NCI-H510A treated with DMSO at 0.1 percent for 48 hours (cell line): Measurements from ENCODE around the gene ADCY2.

ENCODE experiments used
- DNase-seq: peaks from one replicate; lab custom pipeline; 2025; lab: John Stamatoyannopoulos, UW

Gene ADCY2

DNA sequence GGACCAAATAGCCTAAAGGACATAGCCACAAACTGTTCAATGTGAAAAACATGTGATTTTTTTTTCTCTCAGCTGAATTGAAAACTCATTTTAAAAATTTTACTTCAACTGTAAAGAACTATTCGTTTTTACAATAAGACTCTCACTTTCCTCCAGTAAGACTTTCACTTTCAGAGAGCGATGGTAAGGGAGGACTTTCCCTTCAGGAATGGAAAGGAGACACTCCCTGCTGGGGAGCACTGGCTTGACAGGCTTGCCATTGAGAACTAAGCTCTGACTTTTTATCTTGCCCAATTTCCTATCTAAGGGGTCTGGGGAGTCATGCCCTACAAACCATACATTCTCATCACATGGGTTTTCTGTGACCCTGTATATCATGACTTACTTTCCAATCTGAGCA lies 268.3 kb downstream of the ADCY2 start:
- no peak for DNase-seq

DNA sequence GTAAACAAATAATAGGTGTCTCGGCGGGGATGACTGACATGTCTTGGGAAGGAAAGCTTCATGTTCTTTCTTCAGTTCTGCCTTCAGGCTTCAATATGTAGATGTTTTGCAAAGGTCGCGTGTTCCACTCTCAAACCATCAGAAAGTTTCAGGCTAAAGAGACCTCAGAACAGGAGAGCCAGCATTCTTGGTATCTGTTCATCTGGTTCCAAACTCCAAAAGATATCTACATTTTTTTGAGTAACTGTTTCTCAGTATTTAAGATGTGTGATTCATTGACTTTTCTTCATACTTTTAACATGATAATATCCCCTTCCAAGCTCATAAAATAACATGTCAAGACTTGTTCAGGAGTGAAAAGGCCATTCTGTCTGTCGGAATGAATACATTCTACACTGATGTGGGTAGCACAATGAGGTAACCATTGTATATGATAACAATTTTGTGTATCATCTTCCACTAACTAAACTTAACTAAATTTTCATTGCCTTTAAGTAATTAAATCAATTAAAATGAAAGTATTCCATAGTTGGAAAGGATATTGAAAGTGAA lies 271.4 kb downstream of the ADCY2 start:
- DNase-seq = no peak

DNA sequence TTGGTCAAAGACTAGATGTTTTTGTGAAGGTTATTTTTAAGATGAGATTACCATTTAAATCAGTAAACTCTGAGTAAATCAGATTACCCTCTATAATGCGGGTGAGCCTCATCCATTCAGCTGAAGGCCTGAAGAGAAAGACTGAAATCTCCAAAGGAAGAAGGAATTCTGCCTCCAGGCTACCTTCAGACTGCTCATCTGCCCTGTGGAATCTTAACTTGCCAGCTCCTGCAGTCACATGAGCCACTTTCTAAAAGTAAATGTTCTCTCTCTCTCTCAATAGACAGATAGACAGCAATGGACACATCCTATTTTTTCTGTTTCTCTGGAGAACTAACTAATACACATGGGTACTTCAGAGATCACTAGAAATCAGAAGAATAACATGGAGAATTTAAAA lies 272.2 kb downstream of the ADCY2 start:
- no peak for DNase-seq

DNA sequence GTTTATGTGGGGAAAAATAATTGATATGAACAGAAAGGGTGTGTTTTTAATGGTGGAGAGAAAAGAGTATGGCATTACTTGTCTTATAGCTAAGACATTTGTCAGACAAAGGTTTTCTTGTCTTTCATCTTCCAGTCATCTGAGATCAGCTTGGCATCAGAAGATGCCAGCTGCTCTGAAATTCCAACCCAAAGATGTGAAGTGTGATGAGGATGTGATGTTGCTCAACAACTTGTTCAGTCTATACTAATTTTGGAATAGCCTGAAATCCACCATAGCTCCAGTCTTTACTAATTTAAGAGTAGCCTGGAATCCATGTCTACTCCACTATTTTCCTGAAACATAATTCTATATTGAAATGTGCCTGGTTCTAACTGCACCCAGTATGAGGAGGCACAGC lies 272.7 kb downstream of the ADCY2 start:
- no peak for DNase-seq

DNA sequence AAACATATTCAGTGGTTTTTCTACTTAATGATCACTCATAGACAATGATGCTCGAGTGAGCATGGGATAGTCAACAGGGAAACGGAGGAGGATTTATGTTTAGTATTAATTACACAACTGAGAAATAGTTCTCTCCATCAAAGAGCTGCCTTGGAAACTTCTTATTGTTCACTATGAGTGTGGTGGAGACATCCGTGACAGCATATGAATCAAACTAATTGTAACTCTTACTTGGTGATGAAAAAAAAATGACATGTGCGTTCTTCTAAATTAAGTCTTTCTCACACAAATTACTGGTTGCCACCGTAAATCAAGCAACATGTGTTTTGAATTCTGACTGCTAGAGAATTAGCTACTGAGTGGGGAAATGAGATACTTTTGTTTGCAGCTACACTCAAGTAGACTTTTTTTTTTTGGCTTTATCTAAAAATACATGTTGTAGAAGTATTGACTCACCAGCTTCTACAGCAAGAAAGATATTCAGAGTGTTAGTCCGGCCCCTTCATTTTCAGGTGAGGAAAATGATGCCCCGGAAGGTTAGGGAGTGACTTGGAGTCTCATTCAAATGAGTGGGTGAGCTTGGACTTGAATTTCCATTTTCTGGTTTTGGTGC lies 275.5 kb downstream of the ADCY2 start:
- no peak for DNase-seq

DNA sequence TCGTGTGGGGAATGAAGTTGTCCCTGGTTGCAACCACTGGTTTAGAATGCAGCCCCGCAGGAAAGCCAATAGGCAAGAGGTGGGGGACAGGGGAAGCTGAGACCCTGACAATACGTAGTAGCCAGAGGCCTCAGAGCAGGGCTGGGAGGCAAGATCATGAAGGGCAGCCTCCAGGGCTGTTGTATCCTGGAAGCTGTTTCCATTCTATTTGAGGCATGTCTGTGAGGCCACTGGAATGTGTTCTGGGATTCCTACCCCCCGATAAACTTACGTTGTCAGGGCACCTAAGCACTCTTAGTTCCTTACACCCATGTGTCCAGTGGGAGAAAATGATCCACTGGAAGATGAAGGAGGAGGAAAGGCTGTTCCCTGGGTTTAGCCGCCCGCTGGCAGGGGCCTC lies 277.7 kb downstream of the ADCY2 start:
- no peak for DNase-seq

DNA sequence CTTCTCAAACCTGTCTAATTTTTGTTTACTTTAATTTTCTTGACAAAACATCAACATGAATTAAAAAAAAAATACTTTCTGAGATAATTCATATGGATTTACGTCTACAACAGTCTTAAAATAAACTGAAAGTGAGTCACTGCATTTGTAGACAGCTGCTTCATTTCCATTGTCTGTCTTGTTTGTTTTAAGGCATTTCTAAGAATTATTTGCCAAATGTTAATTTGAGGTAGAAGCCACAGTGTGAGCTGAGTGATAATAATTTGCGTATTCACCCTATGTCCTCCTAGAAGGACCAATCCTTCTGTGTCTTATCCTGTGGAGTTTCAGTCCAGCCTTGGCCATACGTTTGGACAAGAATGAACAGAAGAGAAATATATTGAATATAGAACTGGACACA lies 280.5 kb downstream of the ADCY2 start:
- DNase-seq = no peak

DNA sequence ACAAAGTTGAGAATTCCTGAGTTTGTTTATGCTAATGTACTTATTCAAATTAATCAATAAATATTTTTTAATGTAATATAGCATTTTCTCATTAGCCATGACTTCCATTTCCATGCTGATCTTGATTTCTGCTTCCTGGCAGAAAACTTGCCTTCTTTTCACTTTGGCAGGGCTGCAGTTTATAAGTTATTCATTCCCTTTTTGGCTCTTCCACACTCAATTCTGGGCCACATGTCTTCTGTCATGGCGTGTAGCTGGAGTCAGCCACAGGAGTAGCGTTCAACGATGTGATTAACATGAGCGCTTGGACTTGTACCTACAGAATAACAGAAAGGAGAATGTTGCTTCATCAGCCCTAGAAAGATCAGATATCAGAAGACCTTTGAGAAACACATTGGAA lies 282.1 kb downstream of the ADCY2 start:
- peak; percentile 14 for DNase-seq

DNA sequence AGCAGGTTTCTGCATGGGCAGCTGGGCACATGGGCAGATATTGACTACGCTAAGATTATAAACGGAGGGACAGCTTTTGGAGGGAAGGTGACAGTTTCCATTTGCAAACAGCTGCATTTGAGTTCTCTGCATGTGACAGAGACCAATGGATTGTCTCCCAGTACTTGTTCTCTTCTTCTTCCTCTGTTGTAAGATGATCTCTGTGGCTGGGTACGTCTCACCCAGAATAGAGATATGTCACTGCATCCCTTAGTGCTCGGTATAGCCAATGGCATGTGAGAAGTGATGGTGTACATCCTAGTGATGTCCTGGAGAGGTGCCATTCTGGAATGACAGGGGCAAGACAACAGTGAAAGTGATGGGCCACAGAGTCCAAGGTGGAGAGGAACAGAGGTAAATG lies 283.7 kb downstream of the ADCY2 start:
- no peak for DNase-seq

DNA sequence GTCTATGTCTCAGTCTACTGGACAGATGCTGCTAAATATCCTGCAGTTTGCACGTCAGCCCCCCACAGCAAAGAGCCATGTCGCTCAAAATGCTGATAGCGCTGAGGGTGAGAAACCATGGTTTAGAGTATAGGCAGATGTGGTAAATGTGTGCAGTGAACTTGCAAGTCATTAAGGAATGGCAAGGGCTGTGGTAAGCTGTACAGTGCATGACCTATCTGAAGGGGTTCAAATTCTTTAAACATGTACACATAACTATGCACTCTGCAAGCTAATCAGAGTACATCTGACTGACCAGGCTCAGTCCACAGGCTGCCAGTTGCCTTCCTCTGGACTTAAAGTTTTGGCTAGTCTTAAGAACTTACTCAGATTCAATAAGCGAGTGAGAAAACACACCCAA lies 284.3 kb downstream of the ADCY2 start:
- DNase-seq = no peak

DNA sequence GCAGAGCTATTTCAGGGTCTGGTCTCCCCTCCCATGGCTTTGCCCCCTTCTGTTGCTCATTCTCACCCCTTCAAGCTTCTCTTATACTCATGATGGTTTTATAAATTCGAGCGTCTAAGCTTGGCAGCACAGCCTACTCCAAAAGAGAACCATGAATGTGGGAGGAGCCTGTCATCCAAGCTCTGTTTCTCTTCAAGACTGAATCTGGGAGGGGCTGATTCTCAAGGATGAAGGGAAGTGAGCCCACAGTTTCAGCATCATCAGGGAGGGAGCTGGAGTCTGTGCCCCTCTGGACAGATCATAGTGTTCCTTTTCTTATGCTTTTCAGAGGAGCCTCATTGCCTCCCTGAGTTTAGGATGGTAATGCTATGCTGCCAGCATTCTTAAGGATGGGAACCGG lies 286.4 kb downstream of the ADCY2 start:
- DNase-seq = no peak

DNA sequence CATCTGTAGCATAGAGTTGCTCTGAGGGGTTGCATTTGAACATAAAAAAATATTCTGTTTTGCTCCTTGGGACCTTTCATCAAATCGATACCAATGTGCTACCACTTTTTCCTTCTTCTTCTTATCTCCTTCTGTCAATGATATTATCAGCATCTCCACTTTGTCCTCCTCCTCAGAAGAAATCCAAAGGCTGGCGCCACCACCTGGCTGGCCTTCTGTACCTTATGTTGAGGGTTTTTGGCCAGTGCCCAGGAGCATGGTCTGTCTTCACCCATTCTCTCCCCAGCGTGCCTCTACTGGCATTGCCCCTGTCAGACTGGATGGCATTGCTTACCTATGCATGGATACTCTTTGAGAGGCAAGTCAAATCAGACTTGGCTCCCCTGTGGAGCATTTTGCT lies 287.8 kb downstream of the ADCY2 start:
- DNase-seq = no peak

DNA sequence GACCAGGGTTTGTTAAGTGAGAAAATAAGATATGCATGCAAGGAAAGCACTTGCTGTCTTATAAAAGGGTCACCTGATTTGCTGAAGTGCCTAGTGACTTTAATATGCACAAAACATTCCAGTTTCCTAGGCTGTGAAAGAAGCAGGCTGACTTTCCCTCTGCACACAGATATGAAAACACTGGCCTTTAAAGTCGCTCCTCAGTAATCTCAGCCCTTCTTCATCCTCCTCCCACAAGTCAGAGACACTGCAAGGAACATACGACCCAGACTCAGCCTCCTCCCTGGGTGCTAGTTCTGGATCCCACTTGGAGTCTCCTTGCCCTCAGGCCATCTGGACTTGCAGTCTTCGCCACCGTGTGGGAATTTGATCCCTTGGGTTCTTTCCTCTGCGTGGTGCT lies 288.9 kb downstream of the ADCY2 start:
- no peak for DNase-seq

DNA sequence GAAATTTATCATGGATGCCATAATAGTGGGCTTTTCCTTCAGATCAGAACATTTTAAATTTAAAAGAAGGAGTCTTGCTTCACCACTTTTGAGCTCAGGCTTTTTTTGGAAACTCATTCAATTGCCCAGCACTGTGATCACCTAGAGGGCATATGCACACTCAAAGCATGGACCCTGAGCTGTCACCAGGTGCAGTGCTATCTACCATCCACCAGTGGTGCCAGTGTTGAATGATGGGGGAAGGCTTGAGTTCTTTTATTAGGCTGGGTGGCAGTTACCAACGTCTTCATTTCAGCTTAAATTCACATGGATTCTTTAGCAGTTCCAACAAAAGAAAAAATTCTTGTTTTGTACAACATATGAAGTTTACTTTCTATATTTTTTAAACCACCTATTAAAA lies 290.9 kb downstream of the ADCY2 start:
- no peak for DNase-seq

DNA sequence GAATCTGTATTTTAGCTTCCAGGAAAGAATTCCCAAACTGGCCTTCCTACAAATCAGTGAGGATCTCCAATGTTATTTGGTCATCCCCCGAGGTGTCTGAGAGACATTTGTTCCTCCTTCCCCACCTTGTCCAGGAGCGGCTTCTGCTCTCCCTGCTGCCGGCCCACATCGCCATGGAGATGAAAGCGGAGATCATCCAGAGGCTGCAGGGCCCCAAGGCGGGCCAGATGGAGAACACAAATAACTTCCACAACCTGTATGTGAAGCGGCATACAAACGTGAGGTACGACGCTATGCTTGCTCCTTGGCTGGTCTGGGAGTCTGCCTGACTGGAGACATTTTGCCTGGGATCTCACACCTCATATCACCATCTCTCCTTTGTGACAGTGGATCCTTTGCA lies 294.6 kb downstream of the ADCY2 start:
- no peak for DNase-seq

DNA sequence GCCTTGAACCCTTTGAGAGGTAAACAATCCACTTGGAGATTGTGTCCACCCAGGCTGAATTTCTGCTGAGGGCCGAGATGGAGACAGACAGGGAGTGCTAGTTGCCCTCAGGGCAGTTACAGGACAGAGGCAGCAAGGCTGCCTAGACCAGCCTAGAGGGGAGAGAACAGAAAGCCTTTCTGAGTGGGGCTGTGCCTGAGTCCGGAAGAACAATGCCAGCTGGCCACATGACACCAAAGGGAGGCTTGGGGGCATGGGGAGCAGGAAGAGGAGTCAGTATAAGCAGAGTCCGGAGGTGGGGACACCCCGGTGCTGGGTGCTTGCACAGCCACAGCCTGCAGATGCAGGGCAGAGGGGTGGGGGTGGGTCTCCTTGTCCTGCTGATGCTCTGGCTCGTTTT lies 309.3 kb downstream of the ADCY2 start:
- no peak for DNase-seq

DNA sequence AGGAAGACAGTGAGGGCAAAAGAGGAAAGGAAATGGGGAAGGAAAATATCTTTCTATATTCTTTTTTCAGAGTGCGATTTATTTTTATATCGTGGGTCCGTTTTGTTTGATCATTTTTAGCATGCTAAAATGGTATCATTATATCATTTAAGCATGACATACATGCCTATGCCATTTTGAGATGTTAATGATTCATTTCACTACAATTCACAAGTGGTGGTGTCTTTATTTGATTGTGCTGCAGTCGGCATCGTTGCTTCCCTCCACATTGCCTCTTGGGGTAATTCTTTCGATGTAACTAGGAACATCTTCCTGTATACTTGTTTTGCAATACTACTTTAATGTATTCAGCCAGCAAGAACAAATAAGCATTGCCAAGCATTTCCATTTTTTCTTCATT lies 309.8 kb downstream of the ADCY2 start:
- no peak for DNase-seq

DNA sequence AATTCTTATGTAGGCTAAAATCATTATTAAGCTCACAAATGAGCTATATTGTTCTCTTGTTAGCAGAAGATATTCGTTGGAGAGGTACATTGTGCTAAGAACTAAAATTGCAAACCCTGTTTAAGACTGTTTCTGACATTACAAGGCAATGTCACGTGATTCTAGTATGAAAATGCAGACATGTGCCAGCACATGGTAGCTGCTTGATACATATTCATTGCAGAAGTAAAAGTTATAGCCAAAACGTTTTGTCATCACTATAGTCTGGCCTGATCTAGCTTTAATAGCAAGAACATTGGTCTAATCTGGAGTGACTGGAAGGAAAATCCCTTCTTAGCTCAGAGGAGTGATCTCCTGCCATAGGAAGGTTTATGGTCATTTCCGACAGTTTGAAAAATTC lies 310.3 kb downstream of the ADCY2 start:
- no peak for DNase-seq

DNA sequence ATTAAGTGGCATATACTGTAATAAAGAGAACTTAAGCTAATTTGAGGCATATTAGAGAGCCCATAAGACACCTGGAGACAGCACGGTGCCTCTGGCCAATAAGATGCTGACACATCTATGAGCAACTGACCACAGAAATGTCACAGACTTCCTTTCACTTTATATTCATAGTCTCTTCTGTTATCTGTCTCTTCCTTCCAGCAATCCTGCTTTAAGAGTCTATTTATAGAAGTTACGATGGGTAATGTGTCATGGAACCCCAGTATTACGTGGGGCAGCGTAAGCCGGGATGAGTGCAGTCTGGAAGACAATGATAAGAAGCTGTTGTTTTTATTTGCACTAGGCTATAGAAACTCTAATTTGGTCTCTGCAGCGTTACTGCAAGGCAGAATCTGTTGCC lies 318.2 kb downstream of the ADCY2 start:
- no peak for DNase-seq

DNA sequence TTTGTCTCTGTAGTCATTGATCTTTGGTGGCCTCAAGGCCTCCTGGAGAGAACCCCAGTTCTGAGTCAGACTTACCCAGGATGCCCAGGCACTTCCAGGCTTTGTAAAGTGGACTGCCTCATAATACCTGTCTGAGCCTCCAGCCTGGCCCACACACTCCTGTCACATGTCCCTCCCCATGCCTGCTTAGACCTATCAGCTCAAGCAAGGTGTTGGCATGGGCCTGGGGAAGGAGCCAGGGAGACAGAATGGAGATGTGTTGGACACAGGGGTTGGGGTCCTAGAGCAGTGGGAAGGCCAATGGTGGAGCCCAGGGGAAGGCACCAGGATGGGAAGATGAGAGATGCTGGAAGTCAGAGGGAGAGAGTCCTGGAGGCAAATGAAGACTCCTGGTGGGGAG lies 318.8 kb downstream of the ADCY2 start:
- DNase-seq = no peak

DNA sequence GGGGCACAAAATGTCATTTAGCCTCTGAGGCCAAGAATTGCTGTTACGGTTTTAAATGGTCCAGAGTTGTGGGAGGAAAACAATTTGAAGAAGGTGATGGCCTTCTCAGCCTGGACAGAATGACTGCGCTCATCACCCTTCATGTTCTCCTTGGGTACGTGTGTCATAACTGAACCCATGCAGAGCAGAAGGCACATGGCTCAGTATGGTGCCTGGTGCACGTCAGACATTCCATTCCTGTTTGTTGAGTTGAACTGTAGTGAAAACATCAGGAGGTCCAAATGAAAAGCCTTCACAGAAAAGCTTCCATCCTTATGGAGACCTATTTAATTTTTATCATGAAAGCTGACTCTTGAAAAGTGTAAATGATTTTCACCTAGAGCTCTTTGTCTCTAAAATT lies 321.8 kb downstream of the ADCY2 start:
- no peak for DNase-seq

DNA sequence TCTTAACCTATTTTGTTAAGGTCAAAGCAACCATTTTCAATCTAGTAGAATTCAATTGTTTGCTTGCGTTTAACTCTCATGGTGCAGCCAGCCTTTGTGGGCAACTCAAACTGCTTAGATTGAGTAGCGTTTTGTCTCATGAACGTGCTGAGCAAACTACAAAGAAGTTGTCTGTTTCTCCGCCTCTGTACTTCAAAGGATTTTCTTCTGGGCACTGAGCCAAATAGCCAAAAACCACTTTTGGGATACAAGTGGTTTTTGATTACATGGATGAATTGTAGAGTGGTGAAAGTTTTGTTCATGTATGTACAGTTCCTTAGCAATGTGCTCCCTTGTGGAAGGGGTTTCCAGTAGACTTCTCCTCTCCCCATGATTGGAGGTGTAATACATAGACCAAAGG lies 332.1 kb downstream of the ADCY2 start:
- DNase-seq = peak; percentile 42

DNA sequence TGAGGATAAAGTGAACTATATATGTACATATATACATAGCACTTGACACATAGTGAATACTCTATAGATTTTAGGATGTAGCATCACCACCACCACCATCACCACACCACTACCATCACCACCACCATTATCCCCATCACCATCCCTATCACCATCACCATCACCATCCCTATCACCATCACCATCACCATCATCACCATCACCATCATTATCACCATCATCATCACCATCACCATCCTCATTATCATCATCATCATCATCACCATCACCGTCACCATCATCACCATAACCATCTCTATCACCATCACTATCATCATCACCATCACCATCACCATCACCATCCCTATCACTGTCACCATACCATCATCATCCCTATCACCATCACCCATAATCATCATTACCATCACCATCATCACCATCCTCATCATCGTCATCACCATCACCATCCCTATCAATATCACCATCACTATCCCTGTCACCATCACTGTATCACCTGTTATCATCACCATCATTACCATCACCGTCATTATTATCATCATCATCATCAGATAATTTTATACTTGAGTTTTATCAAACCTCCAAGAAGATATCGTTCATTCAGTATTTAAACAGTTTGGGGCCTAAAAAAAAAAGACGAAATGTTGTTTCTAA lies 345.6 kb downstream of the ADCY2 start:
- no peak for DNase-seq

DNA sequence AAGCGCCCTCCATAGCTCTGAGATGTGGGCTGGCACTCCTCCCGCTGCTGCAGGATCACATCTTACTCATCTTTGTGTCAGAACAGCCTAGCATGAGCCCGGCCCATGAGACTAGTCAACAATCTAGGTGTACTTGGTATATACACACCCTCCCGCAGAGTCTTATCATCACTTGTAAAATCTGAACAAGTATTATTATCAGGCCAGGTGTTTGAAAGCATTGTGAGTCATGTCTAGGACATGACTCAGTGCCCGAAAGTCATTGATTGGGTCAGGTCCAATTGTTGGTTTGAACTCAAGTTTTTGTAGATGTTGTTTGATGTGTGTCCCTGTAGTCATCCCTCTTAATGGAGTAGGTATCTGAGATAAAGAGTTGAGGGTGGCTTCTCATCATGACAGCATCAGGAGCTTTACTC lies 346.3 kb downstream of the ADCY2 start:
- DNase-seq = no peak
